K562 (cell line): ENCODE measurements around the gene HECW1. TPM values are rescaled to one million over a fixed set of nuclear protein-coding genes. Genes with fewer than 3 reads are reported as not detected.
A peak's percentile ranks its signal among the peaks of the same experiment; 100 is the strongest.

Experiments used
- ATF7 ChIP-seq: fragments of 450-650 bp; IDR thresholded peaks from 2 replicates; pipeline ENCODE4 v1.7.1; 2014; ENCODE audit warnings: mild to moderate bottlenecking, moderate library complexity
- BHLHE40 ChIP-seq: IDR thresholded peaks from 2 replicates; pipeline ENCODE4 v1.6.1; 2011; ENCODE audit warnings: low read length, improper control_type of control experiment
- CBFB ChIP-seq: sonication (generic); formaldehyde crosslinking; IDR thresholded peaks from 2 replicates; pipeline ENCODE4 v1.4.0; 2020; ENCODE audit warnings: mild to moderate bottlenecking, missing genetic modification reagents
- DPF2 ChIP-seq: fragments of 450-650 bp; IDR thresholded peaks from 2 replicates; pipeline ENCODE4 v1.6.1; 2016
- EHMT2 ChIP-seq: fragments of 450-650 bp; IDR thresholded peaks from 2 replicates; pipeline ENCODE4 v1.6.1; 2018; ENCODE audit warnings: antibody characterized with exemption
- ESRRA ChIP-seq: fragments of 450-650 bp; IDR thresholded peaks from 2 replicates; pipeline ENCODE4 v1.6.1; 2014; ENCODE audit warnings: low read depth, mild to moderate bottlenecking, moderate library complexity, borderline replicate concordance
- EZH2 ChIP-seq: IDR thresholded peaks from 2 replicates; pipeline ENCODE4 v1.6.1; 2012; ENCODE audit warnings: low read depth, mild to moderate bottlenecking, inconsistent platforms, low read length, borderline replicate concordance
- MAFF ChIP-seq: IDR thresholded peaks from 2 replicates; pipeline ENCODE4 v1.6.1; 2012; ENCODE audit warnings: low read length, improper control_type of control experiment
- NFIX ChIP-seq: fragments of 250-450 bp; sonication (Bioruptor Pico); IDR thresholded peaks from 2 replicates; pipeline ENCODE4 v1.4.0; 2020; ENCODE audit warnings: low read depth, mild to moderate bottlenecking, moderate library complexity
- PURB ChIP-seq: sonication (generic); formaldehyde crosslinking; IDR thresholded peaks from 2 replicates; pipeline ENCODE4 v1.9.0; 2021; ENCODE audit warnings: low read depth, mild to moderate bottlenecking, missing genetic modification reagents
- TCF3 ChIP-seq: sonication (generic); formaldehyde crosslinking; IDR thresholded peaks from 2 replicates; pipeline ENCODE4 v1.4.0; 2020; ENCODE audit warnings: mild to moderate bottlenecking, missing genetic modification reagents
- TEAD2 ChIP-seq: fragments of 450-650 bp; IDR thresholded peaks from 2 replicates; pipeline ENCODE4 v1.6.1; 2016; ENCODE audit warnings: missing genetic modification characterization, control low read depth, missing compliant biosample characterization
- TRIM28 ChIP-seq: fragments of 450-650 bp; IDR thresholded peaks from 2 replicates; pipeline ENCODE4 v1.6.1; 2017
- TSC22D4 ChIP-seq: fragments of 450-650 bp; IDR thresholded peaks from 2 replicates; pipeline ENCODE4 v1.6.1; 2016; ENCODE audit warnings: missing genetic modification characterization, missing biosample characterization, control low read depth
- ZNF586 ChIP-seq: fragments of 450-650 bp; formaldehyde crosslinking; conservative IDR thresholded peaks from 2 replicates; pipeline ENCODE4 v1.4.0; 2020; ENCODE audit warnings: mild to moderate bottlenecking, moderate library complexity
- ZNF76 ChIP-seq: fragments of 250-450 bp; sonication (Bioruptor Pico); IDR thresholded peaks from 2 replicates; pipeline ENCODE4 v1.4.0; 2020; ENCODE audit warnings: mild to moderate bottlenecking, moderate library complexity, borderline replicate concordance
- ZNF77 ChIP-seq: fragments of 250-450 bp; sonication (Bioruptor Pico); IDR thresholded peaks from 2 replicates; pipeline ENCODE4 v1.5.0; 2020
- ZNF79 ChIP-seq: fragments of 250-450 bp; sonication (Bioruptor Pico); IDR thresholded peaks from 2 replicates; pipeline ENCODE4 v1.4.0; 2020; ENCODE audit warnings: low read depth, mild to moderate bottlenecking, moderate library complexity
- polyA plus RNA-seq, 8 experiments: library from polyadenylated mRNA; depleted of rRNA in 4 of 8; stranded (reverse) in 5 of 8; unstranded in 3 of 8; fragments of >200 nt; fragmentation: Nextera tagmentation in 2 of 8; fragmentation: Illumina TruSeq in 1 of 8; extraction: Ambion mirVana in 2 of 8; extraction: Trizol in 1 of 8; gene quantifications; 2 replicates each; pipeline versions ENCODE4 v1.2.1 to v1.2.3, GENCODE V29; 2011 to 2014; ENCODE audit warnings: inconsistent platforms in 1 of 8, missing spikeins in 1 of 8
- total RNA-seq, 7 experiments: library from RNA; depleted of rRNA in 6 of 7; stranded (reverse); fragments of >200 nt in 6 of 7; fragmentation: Illumina TruSeq in 2 of 7; extraction: Trizol in 2 of 7; gene quantifications; 2 replicates each; pipeline versions ENCODE4 v1.2.1 to v1.2.3, GENCODE V29; 2011 to 2021; ENCODE audit warnings: low replicate concordance in 1 of 7
- TF ChIP-seq, protein P1 (sequence below): fragments of 250-450 bp; sonication (Bioruptor Pico); IDR thresholded peaks from 2 replicates; pipeline ENCODE4 v1.8.0; 2021; ENCODE audit warnings: mild to moderate bottlenecking, moderate library complexity
- TF ChIP-seq, protein P2 (sequence below): sonication (generic); formaldehyde crosslinking; IDR thresholded peaks from 2 replicates; pipeline ENCODE4 v1.8.0; 2022; ENCODE audit warnings: mild to moderate bottlenecking, missing genetic modification reagents
- TF ChIP-seq, protein P3 (sequence below): fragments of 450-650 bp; formaldehyde crosslinking; IDR thresholded peaks from 2 replicates; pipeline ENCODE4 v1.4.0; 2022; ENCODE audit warnings: missing genetic modification characterization
- TF ChIP-seq, protein P4 (sequence below), 3 experiments: fragments of 200-800 bp in 1 of 3; fragments of 250-450 bp in 1 of 3; fragments of 450-650 bp in 1 of 3; sonication (Bioruptor Pico) in 1 of 3; sonication (Bioruptor generic) in 1 of 3; formaldehyde crosslinking in 1 of 3; IDR thresholded peaks; 2 replicates each; pipeline versions ENCODE4 v1.6.1 to v1.8.0; 2016 to 2022; ENCODE audit warnings: mild to moderate bottlenecking in 2 of 3, missing genetic modification characterization in 2 of 3, missing compliant biosample characterization in 1 of 3, moderate library complexity in 1 of 3
- TF ChIP-seq, protein P5 (sequence below): fragments of 250-450 bp; sonication (Bioruptor Pico); IDR thresholded peaks from 2 replicates; pipeline ENCODE4 v1.8.0; 2022; ENCODE audit warnings: moderate library complexity, mild to moderate bottlenecking, inconsistent platforms

Gene HECW1
- total and polyA plus RNA-seq, 9 of the 15 experiments (the other 6 are each of a cell fraction or from before 2014, with no cell fraction given), result 0.07 to 0.31 (median 0.13) TPM; not detected in 4

DNA sequence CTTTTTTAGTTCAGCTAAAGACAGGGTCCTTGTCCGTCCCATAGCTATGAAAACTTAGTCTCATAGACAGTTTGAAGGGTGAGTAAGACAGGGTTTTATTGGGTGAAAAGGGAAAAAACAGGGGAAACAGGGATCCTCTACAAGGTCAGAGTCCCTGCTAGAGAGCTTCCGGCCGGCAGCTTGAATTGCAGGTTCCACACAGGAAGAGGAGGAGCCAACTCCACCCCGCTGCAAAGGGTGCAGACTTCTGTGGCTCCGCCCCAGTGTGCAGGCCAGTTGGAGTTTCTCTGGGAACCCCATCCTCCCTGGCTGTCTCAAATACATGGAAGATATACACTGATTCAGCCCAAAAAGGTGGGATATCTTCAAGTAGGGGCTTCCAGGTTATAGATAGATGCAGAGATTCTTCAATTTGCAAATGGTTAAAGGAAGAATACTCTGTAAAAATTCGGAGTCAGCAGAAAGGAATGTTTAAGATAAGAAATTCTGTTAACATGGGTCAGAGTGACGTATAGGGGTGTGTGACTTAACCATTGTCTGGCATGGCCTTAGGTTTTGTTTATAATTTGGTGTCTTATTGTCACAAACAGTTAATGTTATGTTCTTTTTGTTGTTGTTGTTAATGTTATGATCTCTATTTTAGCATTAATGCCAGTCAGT lies 34.6 kb upstream of the HECW1 start (continued):
- TF ChIP-seq TSC22D4, result no peak
- no peak for TF ChIP-seq EZH2
- no peak for TF ChIP-seq ZNF79 (CRISPR knock-in tag)
- TF ChIP-seq, protein P1, sequence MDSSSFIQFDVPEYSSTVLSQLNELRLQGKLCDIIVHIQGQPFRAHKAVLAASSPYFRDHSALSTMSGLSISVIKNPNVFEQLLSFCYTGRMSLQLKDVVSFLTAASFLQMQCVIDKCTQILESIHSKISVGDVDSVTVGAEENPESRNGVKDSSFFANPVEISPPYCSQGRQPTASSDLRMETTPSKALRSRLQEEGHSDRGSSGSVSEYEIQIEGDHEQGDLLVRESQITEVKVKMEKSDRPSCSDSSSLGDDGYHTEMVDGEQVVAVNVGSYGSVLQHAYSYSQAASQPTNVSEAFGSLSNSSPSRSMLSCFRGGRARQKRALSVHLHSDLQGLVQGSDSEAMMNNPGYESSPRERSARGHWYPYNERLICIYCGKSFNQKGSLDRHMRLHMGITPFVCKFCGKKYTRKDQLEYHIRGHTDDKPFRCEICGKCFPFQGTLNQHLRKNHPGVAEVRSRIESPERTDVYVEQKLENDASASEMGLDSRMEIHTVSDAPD (CRISPR knock-in tag), result no peak
- no peak for TF ChIP-seq PURB (CRISPR knock-in tag)
- no peak for TF ChIP-seq CBFB (CRISPR knock-in tag)
- TF ChIP-seq TRIM28, result no peak
- no peak for TF ChIP-seq TEAD2 (tag)
- TF ChIP-seq, protein P2, sequence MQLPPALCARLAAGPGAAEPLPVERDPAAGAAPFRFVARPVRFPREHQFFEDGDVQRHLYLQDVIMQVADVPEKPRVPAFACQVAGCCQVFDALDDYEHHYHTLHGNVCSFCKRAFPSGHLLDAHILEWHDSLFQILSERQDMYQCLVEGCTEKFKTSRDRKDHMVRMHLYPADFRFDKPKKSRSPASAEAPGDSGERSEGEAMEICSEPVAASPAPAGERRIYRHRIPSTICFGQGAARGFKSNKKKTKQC (CRISPR knock-in tag), result no peak
- no peak for TF ChIP-seq ZNF586 (CRISPR knock-in tag)
- peak; percentile 34; the same call in 1 of the 2 replicates for TF ChIP-seq ESRRA
- TF ChIP-seq NFIX (CRISPR knock-in tag), result no peak
- no peak for TF ChIP-seq BHLHE40
- no peak for TF ChIP-seq ZNF77 (CRISPR knock-in tag)
- 0 out of 2 replicates have a peak, but pooled peaks have one; percentile 32 for TF ChIP-seq ATF7
- TF ChIP-seq TCF3 (CRISPR knock-in tag), result no peak
- TF ChIP-seq EHMT2, result peak; percentile 78
- TF ChIP-seq, protein P3, sequence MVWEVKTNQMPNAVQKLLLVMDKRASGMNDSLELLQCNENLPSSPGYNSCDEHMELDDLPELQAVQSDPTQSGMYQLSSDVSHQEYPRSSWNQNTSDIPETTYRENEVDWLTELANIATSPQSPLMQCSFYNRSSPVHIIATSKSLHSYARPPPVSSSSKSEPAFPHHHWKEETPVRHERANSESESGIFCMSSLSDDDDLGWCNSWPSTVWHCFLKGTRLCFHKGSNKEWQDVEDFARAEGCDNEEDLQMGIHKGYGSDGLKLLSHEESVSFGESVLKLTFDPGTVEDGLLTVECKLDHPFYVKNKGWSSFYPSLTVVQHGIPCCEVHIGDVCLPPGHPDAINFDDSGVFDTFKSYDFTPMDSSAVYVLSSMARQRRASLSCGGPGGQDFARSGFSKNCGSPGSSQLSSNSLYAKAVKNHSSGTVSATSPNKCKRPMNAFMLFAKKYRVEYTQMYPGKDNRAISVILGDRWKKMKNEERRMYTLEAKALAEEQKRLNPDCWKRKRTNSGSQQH (CRISPR knock-in tag), result no peak
- TF ChIP-seq ZNF76, result no peak
- peak; percentile 85 for TF ChIP-seq MAFF
- TF ChIP-seq DPF2, result peak; percentile 64; the same call in 1 of the 2 replicates
- TF ChIP-seq, protein P4, sequence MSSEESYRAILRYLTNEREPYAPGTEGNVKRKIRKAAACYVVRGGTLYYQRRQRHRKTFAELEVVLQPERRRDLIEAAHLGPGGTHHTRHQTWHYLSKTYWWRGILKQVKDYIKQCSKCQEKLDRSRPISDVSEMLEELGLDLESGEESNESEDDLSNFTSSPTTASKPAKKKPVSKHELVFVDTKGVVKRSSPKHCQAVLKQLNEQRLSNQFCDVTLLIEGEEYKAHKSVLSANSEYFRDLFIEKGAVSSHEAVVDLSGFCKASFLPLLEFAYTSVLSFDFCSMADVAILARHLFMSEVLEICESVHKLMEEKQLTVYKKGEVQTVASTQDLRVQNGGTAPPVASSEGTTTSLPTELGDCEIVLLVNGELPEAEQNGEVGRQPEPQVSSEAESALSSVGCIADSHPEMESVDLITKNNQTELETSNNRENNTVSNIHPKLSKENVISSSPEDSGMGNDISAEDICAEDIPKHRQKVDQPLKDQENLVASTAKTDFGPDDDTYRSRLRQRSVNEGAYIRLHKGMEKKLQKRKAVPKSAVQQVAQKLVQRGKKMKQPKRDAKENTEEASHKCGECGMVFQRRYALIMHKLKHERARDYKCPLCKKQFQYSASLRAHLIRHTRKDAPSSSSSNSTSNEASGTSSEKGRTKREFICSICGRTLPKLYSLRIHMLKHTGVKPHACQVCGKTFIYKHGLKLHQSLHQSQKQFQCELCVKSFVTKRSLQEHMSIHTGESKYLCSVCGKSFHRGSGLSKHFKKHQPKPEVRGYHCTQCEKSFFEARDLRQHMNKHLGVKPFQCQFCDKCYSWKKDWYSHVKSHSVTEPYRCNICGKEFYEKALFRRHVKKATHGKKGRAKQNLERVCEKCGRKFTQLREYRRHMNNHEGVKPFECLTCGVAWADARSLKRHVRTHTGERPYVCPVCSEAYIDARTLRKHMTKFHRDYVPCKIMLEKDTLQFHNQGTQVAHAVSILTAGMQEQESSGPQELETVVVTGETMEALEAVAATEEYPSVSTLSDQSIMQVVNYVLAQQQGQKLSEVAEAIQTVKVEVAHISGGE (CRISPR knock-in tag; IDR thresholded peaks at IDR 0.05), result no peak
- TF ChIP-seq, protein P5, sequence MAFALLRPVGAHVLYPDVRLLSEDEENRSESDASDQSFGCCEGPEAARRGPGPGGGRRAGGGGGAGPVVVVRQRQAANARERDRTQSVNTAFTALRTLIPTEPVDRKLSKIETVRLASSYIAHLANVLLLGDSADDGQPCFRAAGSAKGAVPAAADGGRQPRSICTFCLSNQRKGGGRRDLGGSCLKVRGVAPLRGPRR, result no peak
